IgD-negative memory B cell (primary cell): ENCODE results near the gene NME4. TPM values are rescaled to one million over a fixed set of nuclear protein-coding genes. Genes with fewer than 3 reads are reported as not detected.

ENCODE experiments used
- H3K27ac Mint-ChIP-seq, 3 donors: one replicate each; pipeline ENCODE4 v1.8.0; 2020 to 2022; ENCODE audit warnings: mild to moderate bottlenecking in 3 of 3, mixed read lengths in 3 of 3, moderate library complexity in 1 of 3
- H3K27me3 Mint-ChIP-seq: one replicate; pipeline ENCODE4 v1.8.0; 2021; ENCODE audit warnings: mixed read lengths
- H3K36me3 Mint-ChIP-seq: one replicate; pipeline ENCODE4 v1.8.0; 2020; ENCODE audit warnings: mild to moderate bottlenecking, mixed read lengths
- H3K4me1 Mint-ChIP-seq, 3 donors: one replicate each; pipeline ENCODE4 v1.8.0; 2020 to 2022; ENCODE audit warnings: mixed read lengths in 3 of 3, mild to moderate bottlenecking in 1 of 3
- H3K4me3 Mint-ChIP-seq, 4 donors: one replicate each; pipeline ENCODE4 v1.8.0; 2020 to 2022; ENCODE audit warnings: mild to moderate bottlenecking in 4 of 4, mixed read lengths in 4 of 4, moderate library complexity in 3 of 4
- H3K9me3 Mint-ChIP-seq, 3 donors: one replicate each; pipeline ENCODE4 v1.8.0; 2020 to 2021; ENCODE audit warnings: mixed read lengths in 3 of 3, mild to moderate bottlenecking in 1 of 3
- polyA plus RNA-seq: library from polyadenylated mRNA; unstranded; fragments of 300-500 nt; fragmentation: Illumina TruSeq; gene quantifications from one replicate; pipeline ENCODE4 v1.2.3, GENCODE V29; 2021

Gene NME4
- polyA plus RNA-seq, 1 donor from 2014 or later, result 106 TPM

DNA sequence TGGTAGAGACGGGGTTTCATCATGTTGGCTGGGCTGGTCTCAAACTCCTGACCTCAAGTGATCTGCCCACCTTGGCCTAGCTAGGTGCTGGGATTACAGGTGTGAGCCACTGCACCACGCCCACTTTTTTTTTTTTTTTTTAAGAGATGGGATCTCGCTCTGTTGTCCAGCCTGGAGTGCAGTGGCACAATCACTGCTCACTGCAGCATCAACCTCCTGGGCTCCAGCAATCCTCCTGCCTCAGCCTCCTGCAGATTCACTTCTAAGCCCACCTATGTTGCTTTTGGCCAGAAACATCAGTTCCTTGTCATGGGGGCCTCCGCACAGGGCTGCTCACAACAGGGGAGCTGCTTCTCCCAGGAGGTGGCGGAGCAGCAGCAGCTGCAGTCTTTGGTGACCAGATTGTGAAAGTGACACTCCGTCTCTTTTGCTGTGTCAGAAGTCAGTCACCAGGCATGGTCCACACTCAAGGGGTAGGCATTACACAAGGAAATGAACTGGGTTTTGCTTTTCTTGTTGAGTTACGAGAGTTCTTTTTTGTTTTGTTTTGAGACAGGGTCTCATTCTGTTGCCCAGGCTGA is 4.5 kb upstream of the NME4 start:
- peak overlapping the region in 2 of 3 donors; percentile 46 to 84 for H3K27ac Mint-ChIP-seq
- H3K36me3 Mint-ChIP-seq, result peaks cover 2% of the 10 kb centered on the region
- H3K4me3 Mint-ChIP-seq, result peak overlapping the region in 1 of 4 donors; percentile 26
- H3K9me3 Mint-ChIP-seq, result peaks cover 0 to 1% (median 0%) of the 10 kb centered on the region in 3 donors
- peaks cover 13 to 24% (median 18%) of the 10 kb centered on the region in 3 donors for H3K4me1 Mint-ChIP-seq
- H3K27me3 Mint-ChIP-seq, result no peaks in the 10 kb centered on the region

DNA sequence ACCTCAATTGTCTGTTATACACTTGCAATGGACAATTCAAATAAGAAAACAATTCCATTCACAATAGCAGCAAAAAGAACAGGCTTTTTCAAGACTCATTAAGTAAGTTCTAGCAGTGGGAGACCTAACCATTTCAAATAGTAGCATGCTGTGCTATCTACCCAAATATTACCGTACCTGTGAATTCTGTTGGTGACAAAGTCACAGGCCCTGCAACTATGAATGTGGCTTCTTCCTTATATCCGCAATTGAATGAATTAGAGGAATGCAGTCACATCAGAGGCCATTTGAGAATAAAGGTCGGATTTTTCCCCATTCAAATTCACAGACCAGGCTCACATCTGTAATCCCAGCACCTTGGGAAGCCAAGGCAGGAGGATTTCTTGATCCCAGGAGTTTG is 800 bp upstream of the NME4 start:
- peaks cover 12 to 26% (median 18%) of the 10 kb centered on the region in 3 donors for H3K4me1 Mint-ChIP-seq
- peaks cover 2% of the 10 kb centered on the region for H3K36me3 Mint-ChIP-seq
- peak overlapping the region; percentile 83 to 94 (median 88) for H3K4me3 Mint-ChIP-seq
- peak overlapping the region in 2 of 3 donors; percentile 88 to 98 for H3K27ac Mint-ChIP-seq
- no peaks in the 10 kb centered on the region for H3K27me3 Mint-ChIP-seq
- peaks cover 0 to 1% (median 0%) of the 10 kb centered on the region in 3 donors for H3K9me3 Mint-ChIP-seq

DNA sequence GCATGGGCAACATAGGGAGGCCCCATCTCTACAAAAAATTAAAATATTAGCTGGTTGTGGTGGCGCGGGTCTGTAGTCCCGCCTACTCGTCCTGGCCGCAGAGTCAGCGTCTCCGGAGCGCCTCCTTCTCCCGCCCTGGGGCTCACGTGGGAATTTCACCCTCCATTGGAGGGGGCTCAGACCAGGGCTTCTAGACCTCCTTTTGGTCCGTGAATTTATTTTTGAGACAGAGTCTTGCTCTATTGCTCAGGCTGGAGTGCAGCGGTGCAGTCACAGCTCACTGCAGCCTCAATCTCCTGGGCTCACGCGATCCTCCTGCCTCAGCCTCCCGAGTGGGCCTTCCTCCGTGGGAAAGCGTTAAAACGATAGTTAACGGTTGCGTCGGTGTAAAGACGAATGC is 394 bp upstream of the NME4 start:
- H3K9me3 Mint-ChIP-seq, result peaks cover 0 to 1% (median 0%) of the 10 kb centered on the region in 3 donors
- peaks cover 12 to 26% (median 18%) of the 10 kb centered on the region in 3 donors for H3K4me1 Mint-ChIP-seq
- H3K36me3 Mint-ChIP-seq, result peaks cover 2% of the 10 kb centered on the region
- peak overlapping the region in 2 of 3 donors; percentile 88 to 98 for H3K27ac Mint-ChIP-seq
- H3K4me3 Mint-ChIP-seq, result peak overlapping the region; percentile 83 to 94 (median 88)
- no peaks in the 10 kb centered on the region for H3K27me3 Mint-ChIP-seq

DNA sequence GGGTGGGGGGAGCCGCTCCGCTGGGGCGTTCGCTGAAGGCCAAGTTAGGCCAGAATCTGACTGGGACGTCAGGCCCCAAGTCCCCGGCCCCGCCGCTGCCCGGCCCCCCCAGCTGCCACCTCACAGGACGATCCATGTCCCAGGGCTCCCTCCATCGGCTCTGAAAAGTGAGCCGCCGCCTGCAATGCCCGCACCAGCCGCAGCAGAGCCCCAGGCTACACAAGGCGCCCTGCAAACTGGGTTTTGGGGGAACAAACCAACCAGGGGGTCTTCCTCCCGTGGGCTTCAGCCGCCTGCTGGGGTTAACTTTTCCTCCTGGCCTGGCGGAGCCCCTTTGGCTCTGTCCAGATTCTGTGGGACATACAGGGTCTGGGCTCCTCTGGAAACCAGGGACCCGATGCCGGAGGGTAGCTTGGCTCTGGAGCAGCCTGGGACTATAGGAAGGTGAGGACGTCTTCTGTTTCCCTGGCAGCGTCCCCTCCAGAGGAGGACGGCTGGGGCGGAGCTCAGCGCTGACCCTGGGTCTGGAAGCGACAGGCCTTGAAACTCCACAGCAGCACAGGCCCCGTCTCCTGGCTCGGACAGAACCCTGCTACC is 835 bp downstream of the NME4 start:
- Mint-ChIP-seq H3K4me1 (peaks cover 12 to 21% (median 18%) of the 10 kb centered on the region in 3 donors), H3K27ac (peak overlapping the region; percentile 76 to 99 (median 95)), H3K4me3 (peak overlapping the region; percentile 66 to 97 (median 88)), H3K9me3 (no peaks in the 10 kb centered on the region), H3K27me3 (no peaks in the 10 kb centered on the region), H3K36me3 (peaks cover 2% of the 10 kb centered on the region)

DNA sequence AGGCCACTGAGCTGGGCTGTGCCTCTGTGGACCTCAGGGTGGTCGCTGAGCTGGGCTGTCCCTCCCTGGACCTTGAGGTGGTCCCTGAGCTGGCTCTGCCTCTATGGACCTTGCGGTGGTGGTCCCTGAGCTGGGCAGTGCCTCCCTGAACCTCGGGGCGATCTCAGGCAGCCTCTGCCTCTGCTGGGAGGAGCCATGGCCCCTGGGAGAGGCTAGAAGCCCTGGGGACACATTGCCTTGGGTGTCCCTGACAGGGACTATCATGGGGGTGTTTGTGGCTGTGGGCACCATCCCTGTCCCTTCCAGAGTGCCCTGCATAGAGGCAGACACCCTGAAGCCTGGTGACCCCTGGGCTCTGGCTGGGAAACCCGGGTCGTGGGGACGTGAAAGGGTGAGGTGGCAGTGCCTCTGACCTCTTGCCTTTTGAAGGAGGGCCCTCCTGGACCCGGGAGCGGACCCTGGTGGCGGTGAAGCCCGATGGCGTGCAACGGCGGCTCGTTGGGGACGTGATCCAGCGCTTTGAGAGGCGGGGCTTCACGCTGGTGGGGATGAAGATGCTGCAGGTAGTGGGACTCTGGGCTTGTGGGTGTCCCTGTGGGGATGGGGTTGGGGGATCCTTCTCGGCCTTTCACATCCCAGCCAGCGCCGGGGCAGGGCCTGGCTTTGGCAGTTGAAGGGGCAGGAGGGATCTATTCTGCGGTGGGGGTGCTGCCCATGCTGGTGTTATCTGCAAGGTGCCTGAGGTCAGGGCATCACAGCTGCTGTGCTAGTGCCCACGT is 1.8 kb downstream of the NME4 start:
- peak overlapping the region; percentile 63 to 99 (median 95) for H3K27ac Mint-ChIP-seq
- no peaks in the 10 kb centered on the region for H3K27me3 Mint-ChIP-seq
- no peaks in the 10 kb centered on the region for H3K9me3 Mint-ChIP-seq
- H3K4me3 Mint-ChIP-seq, result peak overlapping the region; percentile 52 to 97 (median 88)
- peaks cover 2% of the 10 kb centered on the region for H3K36me3 Mint-ChIP-seq
- H3K4me1 Mint-ChIP-seq, result peaks cover 12 to 21% (median 18%) of the 10 kb centered on the region in 3 donors

DNA sequence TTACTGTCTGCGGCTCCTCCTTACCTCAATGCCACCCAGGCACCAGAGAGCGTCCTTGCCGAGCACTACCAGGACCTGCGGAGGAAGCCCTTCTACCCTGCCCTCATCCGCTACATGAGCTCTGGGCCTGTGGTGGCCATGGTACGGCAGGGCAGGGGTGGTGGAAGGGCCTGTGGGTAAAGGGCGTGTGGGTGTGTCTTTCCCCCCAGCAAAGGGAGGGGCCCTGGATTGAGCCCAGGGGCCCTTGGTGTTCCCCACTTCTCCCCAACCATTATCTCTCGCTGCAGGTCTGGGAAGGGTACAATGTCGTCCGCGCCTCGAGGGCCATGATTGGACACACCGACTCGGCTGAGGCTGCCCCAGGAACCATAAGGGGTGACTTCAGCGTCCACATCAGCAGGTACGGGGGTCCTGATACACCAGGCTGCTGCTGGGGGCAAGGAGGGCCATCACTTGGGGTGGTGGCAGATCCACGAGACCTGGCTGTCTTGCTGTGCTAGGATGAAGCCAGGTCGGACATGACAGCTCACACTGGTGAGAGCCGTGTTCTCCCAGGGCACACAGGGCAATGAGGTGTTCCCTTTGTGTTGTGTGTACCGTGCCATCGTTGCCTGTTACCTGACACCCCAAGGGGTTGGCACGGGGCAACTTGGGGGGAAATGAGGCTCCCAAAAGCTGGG is 2.5 kb downstream of the NME4 start:
- Mint-ChIP-seq H3K27ac (peak overlapping the region; percentile 95 to 99 (median 98)), H3K4me1 (peaks cover 12 to 21% (median 18%) of the 10 kb centered on the region in 3 donors), H3K4me3 (peak overlapping the region; percentile 35 to 97 (median 68)), H3K36me3 (peaks cover 2% of the 10 kb centered on the region), H3K9me3 (no peaks in the 10 kb centered on the region), H3K27me3 (no peaks in the 10 kb centered on the region)

DNA sequence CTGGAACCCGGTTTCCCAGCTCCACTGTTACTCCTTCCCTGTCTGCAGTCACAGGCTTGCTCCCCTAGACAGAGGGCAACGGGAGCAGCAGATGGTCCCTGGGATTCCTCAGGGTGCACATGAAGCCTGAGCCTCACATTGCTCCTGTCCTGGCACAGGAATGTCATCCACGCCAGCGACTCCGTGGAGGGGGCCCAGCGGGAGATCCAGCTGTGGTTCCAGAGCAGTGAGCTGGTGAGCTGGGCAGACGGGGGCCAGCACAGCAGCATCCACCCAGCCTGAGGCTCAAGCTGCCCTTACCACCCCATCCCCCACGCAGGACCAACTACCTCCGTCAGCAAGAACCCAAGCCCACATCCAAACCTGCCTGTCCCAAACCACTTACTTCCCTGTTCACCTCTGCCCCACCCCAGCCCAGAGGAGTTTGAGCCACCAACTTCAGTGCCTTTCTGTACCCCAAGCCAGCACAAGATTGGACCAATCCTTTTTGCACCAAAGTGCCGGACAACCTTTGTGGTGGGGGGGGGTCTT is 3.1 kb downstream of the NME4 start:
- Mint-ChIP-seq H3K36me3 (peaks cover 2% of the 10 kb centered on the region), H3K4me3 (peak overlapping the region; percentile 94 to 97 (median 97)), H3K27me3 (no peaks in the 10 kb centered on the region), H3K4me1 (peaks cover 12 to 20% (median 17%) of the 10 kb centered on the region in 3 donors), H3K9me3 (no peaks in the 10 kb centered on the region), H3K27ac (peak overlapping the region; percentile 95 to 99 (median 98))

DNA sequence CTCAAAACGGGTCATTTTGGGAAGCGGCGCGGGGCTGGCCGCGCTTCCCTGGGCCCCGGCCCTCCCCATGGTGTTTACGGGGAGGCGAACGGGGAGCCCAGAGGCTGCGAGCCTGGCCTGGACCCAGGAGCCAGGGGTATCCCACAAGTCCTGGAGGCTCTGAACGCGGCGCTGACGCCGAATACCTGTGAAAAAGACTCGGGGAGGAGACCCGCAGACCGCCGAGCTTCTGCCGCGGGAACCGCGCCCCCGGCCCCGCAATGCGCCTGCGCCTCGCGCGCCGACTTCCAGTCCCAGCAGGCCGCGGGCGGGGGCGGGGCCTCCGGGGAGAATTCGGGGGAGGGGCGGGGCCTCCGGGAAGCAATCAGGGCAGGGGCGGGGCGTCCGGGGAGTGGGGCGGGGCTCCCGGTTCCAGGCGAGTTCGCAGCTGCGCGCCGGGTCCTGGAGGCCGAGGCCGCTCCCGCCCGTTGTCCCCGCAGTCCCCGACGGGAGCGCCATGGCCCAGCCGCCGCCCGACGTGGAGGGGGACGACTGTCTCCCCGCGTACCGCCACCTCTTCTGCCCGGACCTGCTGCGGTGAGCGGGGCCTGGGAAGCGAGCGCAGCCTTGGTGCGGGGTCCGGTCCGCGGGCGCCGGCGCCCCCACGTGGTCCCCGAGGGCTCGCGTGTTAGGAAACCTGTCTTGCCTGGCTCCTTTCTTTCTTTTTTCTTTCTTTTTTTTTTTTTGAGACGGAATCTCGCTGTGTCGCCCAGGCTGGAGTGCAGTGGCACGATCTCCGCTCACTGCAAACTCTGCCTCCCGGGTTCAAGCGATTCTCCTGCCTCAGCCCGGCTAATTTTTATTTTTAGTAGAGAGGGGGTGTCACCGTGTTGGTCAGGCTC is 4.7 kb downstream of the NME4 start, which contains the start of gene DECR2:
Gene DECR2, plus strand, starts transcription at position 418 of the 881 bp plus-strand sequence. Its CDS starts 79 bp downstream, at position 497.
- Mint-ChIP-seq H3K4me1 (peaks cover 2 to 8% (median 8%) of the 10 kb centered on the region in 3 donors), H3K27me3 (no peaks in the 10 kb centered on the region), H3K27ac (peak within 1 kb of the TSS; percentile 95 to 99 (median 98)), H3K9me3 (no peaks in the 10 kb centered on the region), H3K4me3 (peak within 1 kb of the TSS; percentile 94 to 97 (median 97)), H3K36me3 (peaks cover under 1% of the 10 kb centered on the region)

DNA sequence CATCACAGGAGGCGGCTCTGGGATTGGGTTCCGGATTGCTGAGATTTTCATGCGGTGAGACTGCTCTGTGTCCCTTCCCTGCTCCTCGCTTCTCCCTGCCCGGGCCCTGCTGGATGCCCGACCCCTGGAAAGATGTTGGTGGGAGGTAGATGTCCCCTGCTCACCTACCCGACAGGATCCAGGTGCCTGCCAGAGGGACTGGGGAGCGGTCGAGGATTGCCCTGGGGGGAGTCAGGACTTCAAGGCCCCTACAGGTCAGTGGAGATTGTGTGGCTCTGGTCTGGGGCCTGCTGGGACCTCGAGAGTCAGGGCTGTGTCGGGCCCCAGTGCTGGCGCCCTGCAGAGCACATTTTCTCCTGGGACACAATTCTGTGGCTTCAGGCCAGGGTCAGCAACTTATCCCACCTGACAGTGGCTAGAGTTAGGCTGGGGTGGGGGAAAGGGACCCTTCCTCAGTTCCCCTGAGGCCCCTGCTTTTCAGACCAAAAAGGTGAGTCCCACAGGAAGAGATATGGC is 8.0 kb downstream of the NME4 start:
- peak overlapping the region in 1 of 4 donors; percentile 55 for H3K4me3 Mint-ChIP-seq
- peaks cover 0 to 6% (median 6%) of the 10 kb centered on the region in 3 donors for H3K4me1 Mint-ChIP-seq
- peak overlapping the region in 1 of 3 donors; percentile 67 for H3K27ac Mint-ChIP-seq
- H3K9me3 Mint-ChIP-seq, result no peaks in the 10 kb centered on the region
- no peaks in the 10 kb centered on the region for H3K36me3 Mint-ChIP-seq
- no peaks in the 10 kb centered on the region for H3K27me3 Mint-ChIP-seq

DNA sequence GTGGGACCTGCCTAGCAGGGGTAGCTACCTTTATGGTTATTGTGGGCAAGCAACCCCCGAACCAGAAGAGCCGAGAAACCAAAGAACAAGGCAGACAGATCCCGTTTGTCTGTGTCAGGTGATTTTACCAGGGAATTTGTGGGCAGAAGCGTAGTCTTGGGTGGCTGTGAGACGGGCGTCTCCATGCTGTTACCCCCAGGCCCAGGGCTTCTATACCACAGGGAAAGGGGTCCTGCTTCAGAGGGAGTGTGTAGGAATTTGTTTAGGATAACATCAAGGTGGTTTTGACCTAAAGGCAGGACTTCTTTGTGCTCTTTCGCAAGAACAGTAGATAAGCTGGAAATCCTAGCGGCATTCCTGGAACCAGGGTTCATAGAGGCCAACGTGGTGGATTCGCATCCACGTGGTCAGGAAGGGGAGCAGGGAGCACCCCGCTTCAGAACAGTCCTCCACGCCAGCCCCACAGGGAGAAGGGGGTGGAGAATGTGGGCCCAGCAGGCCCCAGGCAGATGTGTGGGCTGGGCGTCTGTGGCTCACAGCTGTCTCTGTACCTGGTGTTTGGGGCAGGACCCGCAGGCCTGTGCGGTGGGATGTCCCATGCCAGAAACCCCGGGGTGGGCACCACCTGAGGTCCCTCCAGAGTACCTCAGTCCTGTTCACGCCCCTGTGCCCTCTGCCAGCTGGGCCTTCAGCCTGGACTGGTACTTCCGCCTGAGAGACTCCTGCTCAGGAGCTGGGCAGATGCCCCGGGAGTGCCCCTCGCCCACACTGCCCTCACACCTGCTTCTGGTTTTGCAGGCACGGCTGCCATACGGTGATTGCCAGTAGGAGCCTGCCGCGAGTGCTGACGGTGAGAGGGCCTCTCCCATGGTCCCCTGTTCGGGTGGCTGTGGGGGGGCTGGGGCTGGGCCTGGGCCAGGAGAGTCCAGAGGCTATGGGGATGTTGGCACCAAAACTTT is 8.8 kb downstream of the NME4 start:
- Mint-ChIP-seq H3K4me1 (no peaks in the 10 kb centered on the region), H3K27ac (no peak overlapping the region), H3K9me3 (no peaks in the 10 kb centered on the region), H3K4me3 (peak overlapping the region in 1 of 4 donors; percentile 55), H3K27me3 (no peaks in the 10 kb centered on the region), H3K36me3 (no peaks in the 10 kb centered on the region)

DNA sequence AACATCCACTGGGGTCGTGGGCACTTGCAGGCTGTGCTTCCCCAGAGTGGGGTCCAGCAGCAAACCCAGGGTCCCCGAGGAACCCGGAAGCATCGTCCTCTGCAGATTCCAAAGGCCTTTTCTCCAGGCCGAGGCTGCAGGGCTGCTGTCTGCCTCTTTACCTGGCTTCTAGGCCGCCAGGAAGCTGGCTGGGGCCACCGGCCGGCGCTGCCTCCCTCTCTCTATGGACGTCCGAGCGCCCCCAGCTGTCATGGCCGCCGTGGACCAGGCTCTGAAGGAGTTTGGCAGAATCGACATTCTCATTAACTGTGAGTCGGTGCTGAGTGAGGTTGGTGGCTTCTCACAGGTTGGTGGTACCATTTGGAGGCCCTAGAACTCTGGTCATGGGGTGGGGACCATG is 10.3 kb downstream of the NME4 start:
- Mint-ChIP-seq H3K4me1 (no peaks in the 10 kb centered on the region), H3K27me3 (no peaks in the 10 kb centered on the region), H3K9me3 (no peaks in the 10 kb centered on the region), H3K36me3 (no peaks in the 10 kb centered on the region), H3K27ac (no peak overlapping the region), H3K4me3 (no peak overlapping the region)

DNA sequence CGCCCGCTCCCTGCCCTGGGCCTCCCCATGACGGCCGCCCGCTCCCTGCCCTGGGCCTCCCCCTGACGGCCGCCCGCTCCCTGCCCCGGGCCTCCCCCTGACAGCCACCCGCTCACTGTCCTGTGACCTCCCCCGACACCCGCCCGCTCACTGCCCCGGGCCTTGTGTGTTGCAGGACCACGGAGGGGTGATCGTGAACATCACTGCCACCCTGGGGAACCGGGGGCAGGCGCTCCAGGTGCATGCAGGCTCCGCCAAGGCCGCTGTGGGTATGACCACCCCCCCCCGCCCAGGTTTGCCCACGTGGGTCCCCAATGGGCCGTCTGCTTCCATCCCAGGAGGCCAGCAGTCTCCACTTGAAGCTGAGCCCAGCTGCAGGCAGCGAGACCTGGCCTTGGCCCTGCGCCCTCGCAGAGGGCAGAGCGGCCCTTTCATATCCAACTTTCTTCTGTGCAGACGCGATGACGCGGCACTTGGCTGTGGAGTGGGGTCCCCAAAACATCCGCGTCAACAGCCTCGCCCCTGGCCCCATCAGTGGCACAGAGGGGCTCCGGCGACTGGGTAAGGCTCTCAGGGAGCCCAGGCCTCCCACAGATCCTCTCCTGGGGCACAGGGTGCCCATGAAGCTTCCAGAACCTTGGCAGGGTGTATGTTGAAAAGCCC is 13.6 kb downstream of the NME4 start:
- Mint-ChIP-seq H3K4me3 (no peak overlapping the region), H3K4me1 (no peaks in the 10 kb centered on the region), H3K9me3 (no peaks in the 10 kb centered on the region), H3K27ac (no peak overlapping the region), H3K36me3 (no peaks in the 10 kb centered on the region), H3K27me3 (no peaks in the 10 kb centered on the region)
